ENCODE results near the gene CDC42BPA.
A peak's percentile ranks its signal among the peaks of the same experiment; 100 is the strongest.
"Not testable (repeated sequence)": the region's sequence is repeated elsewhere in the genome, so short reads cannot be mapped to it uniquely, and the experiment has no call there.

Gene CDC42BPA

GRCh38 chr1:227125929-227126545, 192.3 kb downstream of the CDC42BPA start:
- DNase-seq = no peak

- no peak for DNase-seq
Measured at GRCh38 chr1:227124473-227124872, 193.8 kb downstream of the CDC42BPA start.

- DNase-seq = no peak
Measured at GRCh38 chr1:227120826-227121225, 197.5 kb downstream of the CDC42BPA start.

GRCh38 chr1:227112538-227112937, 205.8 kb downstream of the CDC42BPA start:
- no peak for DNase-seq

- no peak for DNase-seq
Measured at GRCh38 chr1:227111782-227112181, 206.5 kb downstream of the CDC42BPA start.

GRCh38 chr1:227105291-227105690, 213.0 kb downstream of the CDC42BPA start:
- DNase-seq = not testable (repeated sequence)

- DNase-seq = no peak
Measured at GRCh38 chr1:227102056-227102455, 216.2 kb downstream of the CDC42BPA start.

GRCh38 chr1:227094249-227094966, 223.9 kb downstream of the CDC42BPA start:
- DNase-seq = no peak

GRCh38 chr1:227093309-227093708, 225.0 kb downstream of the CDC42BPA start:
- DNase-seq = no peak

- DNase-seq = no peak
Measured at GRCh38 chr1:227092069-227092468, 226.2 kb downstream of the CDC42BPA start.

- DNase-seq = no peak
Measured at GRCh38 chr1:227086636-227087035, 231.7 kb downstream of the CDC42BPA start.

GRCh38 chr1:227082999-227083746, 235.1 kb downstream of the CDC42BPA start:
- DNase-seq = no peak

GRCh38 chr1:227077783-227078182, 240.5 kb downstream of the CDC42BPA start:
- DNase-seq = no peak

GRCh38 chr1:227073786-227074185, 244.5 kb downstream of the CDC42BPA start:
- no peak for DNase-seq

GRCh38 chr1:227072991-227073390, 245.3 kb downstream of the CDC42BPA start:
- DNase-seq = no peak

- no peak for DNase-seq
Measured at GRCh38 chr1:227071895-227072587, 246.3 kb downstream of the CDC42BPA start.

GRCh38 chr1:227070638-227071285, 247.5 kb downstream of the CDC42BPA start:
- peak; percentile 23 for DNase-seq

- DNase-seq = no peak
Measured at GRCh38 chr1:227069490-227069889, 248.8 kb downstream of the CDC42BPA start.

GRCh38 chr1:227068883-227069282, 249.4 kb downstream of the CDC42BPA start:
- no peak for DNase-seq

- DNase-seq = no peak
Measured at GRCh38 chr1:227066999-227067398, 251.3 kb downstream of the CDC42BPA start.

GRCh38 chr1:227065311-227065710, 253.0 kb downstream of the CDC42BPA start:
- DNase-seq = no peak

GRCh38 chr1:227062306-227062705, 256.0 kb downstream of the CDC42BPA start:
- no peak for DNase-seq

- DNase-seq = no peak
Measured at GRCh38 chr1:227059076-227059475, 259.2 kb downstream of the CDC42BPA start.

Data from hematopoietic multipotent progenitor cell treated with erythropoietin and hydrocortisone succinate and interleukin-3 and kit ligand, for 8 days (in vitro differentiated cells).